Measurements from ENCODE around the gene EIF4G3. TPM values are rescaled to one million over a fixed set of nuclear protein-coding genes. Genes with fewer than 3 reads are reported as not detected.

Gene EIF4G3
- total and polyA plus RNA-seq, 2 of the 8 experiments (the other 6 are each of a cell fraction or from before 2014, with no cell fraction given), result 47.5 to 66.6 TPM

DNA sequence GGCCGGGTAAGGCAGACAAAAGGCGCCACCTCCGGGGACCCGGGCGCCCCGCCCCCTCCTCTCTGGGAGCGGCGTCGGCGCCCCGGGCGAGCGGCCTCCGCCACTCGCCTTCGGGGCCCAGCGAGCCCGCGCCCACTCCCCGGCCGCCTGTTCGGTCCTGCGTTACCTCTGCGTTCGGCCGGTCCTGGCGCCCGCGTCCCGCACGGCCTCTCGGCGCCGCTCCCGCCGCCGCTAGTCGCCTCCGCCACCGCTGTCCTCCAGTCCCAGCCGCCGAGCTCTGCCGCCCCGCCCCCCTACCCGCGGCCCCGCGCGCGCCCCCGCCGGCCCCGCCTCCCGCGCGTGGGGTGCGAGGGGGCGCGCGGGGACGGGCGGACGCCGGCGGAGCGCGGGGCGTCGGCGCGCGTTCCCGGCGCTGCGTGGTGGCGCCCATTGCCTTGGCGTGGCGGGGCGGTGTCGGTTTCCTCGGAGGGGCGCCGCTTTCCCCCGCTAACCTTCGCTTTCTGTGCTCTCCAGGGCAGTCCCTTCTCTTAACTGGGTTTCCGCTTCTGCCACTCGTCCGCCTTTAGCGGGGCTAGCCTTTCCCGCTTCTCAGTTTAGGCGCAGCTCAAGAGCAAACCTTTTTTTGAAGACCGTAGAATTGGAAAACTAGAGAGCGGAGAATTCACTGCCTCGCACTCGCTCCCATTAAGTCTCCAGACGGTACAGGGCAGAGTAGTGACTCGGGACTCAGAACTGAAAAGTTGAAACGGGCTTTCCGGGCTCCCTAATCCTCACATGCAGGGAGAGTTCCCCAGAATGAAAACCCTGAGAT, 389.5 kb downstream of the EIF4G3 start, which contains the start of gene HP1BP3 (continued):
- TF ChIP-seq, protein P1, sequence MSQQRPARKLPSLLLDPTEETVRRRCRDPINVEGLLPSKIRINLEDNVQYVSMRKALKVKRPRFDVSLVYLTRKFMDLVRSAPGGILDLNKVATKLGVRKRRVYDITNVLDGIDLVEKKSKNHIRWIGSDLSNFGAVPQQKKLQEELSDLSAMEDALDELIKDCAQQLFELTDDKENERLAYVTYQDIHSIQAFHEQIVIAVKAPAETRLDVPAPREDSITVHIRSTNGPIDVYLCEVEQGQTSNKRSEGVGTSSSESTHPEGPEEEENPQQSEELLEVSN (IDR thresholded peaks at IDR 0.05), result 0 out of 2 replicates have a peak, but pooled peaks have one; percentile 17
- TF ChIP-seq RXRA (IDR thresholded peaks at IDR 0.05; ENCODE audit: insufficient read depth, low read depth, low read length) (no peak), BACH1 (IDR thresholded peaks at IDR 0.05; ENCODE audit: low read length) (peak; percentile 72; the same call in 1 of the 2 replicates), TEAD4 (IDR thresholded peaks at IDR 0.05; ENCODE audit: low read depth, low read length) (no peak), JUN (IDR thresholded peaks at IDR 0.05; ENCODE audit: low read depth, low read length) (no peak), SP4 (IDR thresholded peaks at IDR 0.05; ENCODE audit: low read length) (no peak), JUND (IDR thresholded peaks at IDR 0.05; ENCODE audit: low read length) (no peak), NANOG (IDR thresholded peaks at IDR 0.05; ENCODE audit: insufficient read depth, low read depth, low read length, poor library complexity, severe bottlenecking) (no peak), TAF1 (IDR thresholded peaks at IDR 0.05; ENCODE audit: low read depth, low read length) (peak; percentile 53), SIRT6 (IDR thresholded peaks at IDR 0.05; ENCODE audit: low read length) (no peak), MAFK (IDR thresholded peaks at IDR 0.05; ENCODE audit: low read depth, low read length) (no peak), POLR2A (IDR thresholded peaks at IDR 0.05; ENCODE audit: control extremely low read depth in 1 of 2, low read depth in 2 of 2, low read length in 2 of 2) (peak in 1 of 2 experiments; percentile 80; a peak in 1 of 3 replicates), CBX8 (IDR thresholded peaks at IDR 0.05; ENCODE audit: borderline replicate concordance, low read depth, low read length) (no peak), GABPA (IDR thresholded peaks at IDR 0.05; ENCODE audit: borderline replicate concordance, insufficient read depth, low read length) (no peak), KDM5A (IDR thresholded peaks at IDR 0.05; ENCODE audit: low read length) (no peak), HDAC2 (IDR thresholded peaks at IDR 0.05; ENCODE audit: borderline replicate concordance in 1 of 2, low read depth in 2 of 2, low read length in 2 of 2) (peak in 1 of 2 experiments; percentile 51; a peak in 1 of 4 replicates)
- TF ChIP-seq, protein P2, sequence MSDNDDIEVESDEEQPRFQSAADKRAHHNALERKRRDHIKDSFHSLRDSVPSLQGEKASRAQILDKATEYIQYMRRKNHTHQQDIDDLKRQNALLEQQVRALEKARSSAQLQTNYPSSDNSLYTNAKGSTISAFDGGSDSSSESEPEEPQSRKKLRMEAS (IDR thresholded peaks at IDR 0.05), result no peak
